OCI-LY3 (cell line): ENCODE results near the gene SLC35D3.
"Not testable (repeated sequence)": the region's sequence is repeated elsewhere in the genome, so short reads cannot be mapped to it uniquely, and the experiment has no call there.

Experiments used
- H2AFZ ChIP-seq: fragments of 200-600, 300-600 bp; shearing (Covaris generic); 2 replicates; pipeline ENCODE4 v1.6.0; 2014; ENCODE audit warnings: antibody characterized with exemption, low read depth, low read length
- H3K27ac ChIP-seq: fragments of 200-600, 300-600 bp; sonication (generic); 2 replicates; pipeline ENCODE4 v1.5.1; 2014; ENCODE audit warnings: mild to moderate bottlenecking, low read length, moderate library complexity, mixed read lengths
- H3K27me3 ChIP-seq: fragments of 200-600, 300-600 bp; sonication (generic); 2 replicates; pipeline ENCODE4 v1.6.1; 2014; ENCODE audit warnings: low read depth, low read length, mixed read lengths
- H3K36me3 ChIP-seq: fragments of 200-600, 300-600 bp; sonication (generic); replicated peaks from 2 replicates; pipeline ENCODE3; 2014; ENCODE audit warnings: low read depth, low read length, mixed read lengths
- H3K4me1 ChIP-seq: fragments of 300-600, 200-600 bp; sonication (generic); 2 replicates; pipeline ENCODE4 v1.6.1; 2014; ENCODE audit warnings: low read length, mixed read lengths
- H3K4me2 ChIP-seq: fragments of 200-600, 300-600 bp; sonication (generic); 2 replicates; pipeline ENCODE4 v1.6.1; 2014; ENCODE audit warnings: low read length, mixed read lengths
- H3K4me3 ChIP-seq: fragments of 300-600, 200-600 bp; sonication (generic); 2 replicates; pipeline ENCODE4 v1.5.1; 2014; ENCODE audit warnings: antibody characterized with exemption, mild to moderate bottlenecking, low read length, moderate library complexity
- H3K79me2 ChIP-seq: fragments of 300-600, 200-600 bp; shearing (Covaris generic); 2 replicates; pipeline ENCODE4 v1.6.1; 2014; ENCODE audit warnings: mild to moderate bottlenecking, low read length, mixed read lengths
- H3K9ac ChIP-seq: fragments of 300-600, 200-600 bp; shearing (Covaris generic); 2 replicates; pipeline ENCODE4 v1.6.0; 2014; ENCODE audit warnings: mild to moderate bottlenecking, low read length, moderate library complexity
- H3K9me3 ChIP-seq: fragments of 200-600, 300-600 bp; shearing (Covaris generic); 2 replicates; pipeline ENCODE4 v1.6.1; 2014; ENCODE audit warnings: low read length, mixed read lengths; ENCODE audit not compliant: insufficient read depth
- H4K20me1 ChIP-seq: fragments of 200-600, 300-600 bp; sonication (generic); 2 replicates; pipeline ENCODE4 v1.6.1; 2016; ENCODE audit warnings: low read length, mixed read lengths; ENCODE audit not compliant: insufficient read depth
- EZH2phosphoT487 ChIP-seq: fragments of 200-600 bp; shearing (Covaris generic); IDR thresholded peaks from 2 replicates; pipeline ENCODE4 v1.6.1; 2018; ENCODE audit warnings: antibody characterized with exemption, mixed run types, low read depth
- TF ChIP-seq, protein P1 (sequence below): fragments of 200-600, 300-600 bp; sonication (generic); IDR thresholded peaks from 2 replicates; pipeline ENCODE4 v1.5.1; 2014; ENCODE audit warnings: antibody characterized with exemption, low read length, low read depth

Gene SLC35D3

DNA sequence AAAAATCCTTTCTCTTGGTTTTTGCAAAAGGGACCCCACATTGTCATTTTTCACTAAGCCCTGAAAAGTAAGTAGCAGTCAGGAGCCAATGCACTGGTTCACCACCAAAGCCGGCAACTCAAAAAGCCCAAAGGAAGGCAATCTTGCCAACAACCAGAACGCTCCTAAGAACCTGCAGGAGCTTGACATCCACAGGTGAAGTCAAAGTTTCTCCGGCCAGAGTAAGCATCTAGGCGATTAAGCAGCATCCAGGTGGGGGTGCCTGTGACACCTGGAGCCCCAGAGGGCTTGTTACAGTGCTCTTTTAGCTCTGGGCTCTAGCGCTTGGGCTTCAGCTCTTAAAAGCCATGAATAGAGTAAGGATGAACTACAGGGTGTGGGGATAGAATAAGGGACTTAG is 36.1 kb downstream of the SLC35D3 start:
- H3K36me3 ChIP-seq = no peaks in the 10 kb centered on the region
- H3K4me2 ChIP-seq = no peak overlapping the region
- no peak overlapping the region for H3K9ac ChIP-seq
- H3K27me3 ChIP-seq = no peaks in the 10 kb centered on the region
- TF ChIP-seq EZH2phosphoT487 = no peak
- TF ChIP-seq, protein P1, sequence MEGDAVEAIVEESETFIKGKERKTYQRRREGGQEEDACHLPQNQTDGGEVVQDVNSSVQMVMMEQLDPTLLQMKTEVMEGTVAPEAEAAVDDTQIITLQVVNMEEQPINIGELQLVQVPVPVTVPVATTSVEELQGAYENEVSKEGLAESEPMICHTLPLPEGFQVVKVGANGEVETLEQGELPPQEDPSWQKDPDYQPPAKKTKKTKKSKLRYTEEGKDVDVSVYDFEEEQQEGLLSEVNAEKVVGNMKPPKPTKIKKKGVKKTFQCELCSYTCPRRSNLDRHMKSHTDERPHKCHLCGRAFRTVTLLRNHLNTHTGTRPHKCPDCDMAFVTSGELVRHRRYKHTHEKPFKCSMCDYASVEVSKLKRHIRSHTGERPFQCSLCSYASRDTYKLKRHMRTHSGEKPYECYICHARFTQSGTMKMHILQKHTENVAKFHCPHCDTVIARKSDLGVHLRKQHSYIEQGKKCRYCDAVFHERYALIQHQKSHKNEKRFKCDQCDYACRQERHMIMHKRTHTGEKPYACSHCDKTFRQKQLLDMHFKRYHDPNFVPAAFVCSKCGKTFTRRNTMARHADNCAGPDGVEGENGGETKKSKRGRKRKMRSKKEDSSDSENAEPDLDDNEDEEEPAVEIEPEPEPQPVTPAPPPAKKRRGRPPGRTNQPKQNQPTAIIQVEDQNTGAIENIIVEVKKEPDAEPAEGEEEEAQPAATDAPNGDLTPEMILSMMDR = no peak
- no peak overlapping the region for H3K27ac ChIP-seq
- no peaks in the 10 kb centered on the region for H4K20me1 ChIP-seq
- H3K4me1 ChIP-seq = peaks cover 12% of the 10 kb centered on the region
- no peaks in the 10 kb centered on the region for H3K9me3 ChIP-seq
- H3K79me2 ChIP-seq = no peaks in the 10 kb centered on the region
- no peak overlapping the region for H2AFZ ChIP-seq
- H3K4me3 ChIP-seq = no peak overlapping the region

DNA sequence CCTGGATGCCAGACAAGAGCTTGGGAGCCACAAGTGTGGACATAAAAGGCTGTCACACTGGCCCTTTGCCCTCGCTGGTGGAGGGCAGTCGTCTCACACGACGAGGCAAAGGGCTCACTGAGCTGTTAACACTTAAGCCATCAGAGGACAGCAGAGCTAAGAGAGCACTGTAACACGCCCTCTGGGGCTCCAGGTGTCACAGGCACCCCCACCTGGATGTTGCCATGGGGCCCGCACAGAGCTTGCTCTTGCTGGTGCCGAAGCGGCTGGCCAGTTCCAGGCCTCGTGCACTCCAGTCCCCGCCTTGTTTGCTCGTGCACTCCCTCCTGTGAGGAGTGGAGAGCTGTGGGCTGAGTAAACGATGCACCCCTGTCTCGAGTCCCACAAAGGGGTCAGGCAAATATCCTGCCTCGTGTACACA is 37.4 kb downstream of the SLC35D3 start:
- Histone ChIP-seq H3K4me2 (no peak overlapping the region), H3K4me3 (no peak overlapping the region), H3K9me3 (no peaks in the 10 kb centered on the region), H3K9ac (no peak overlapping the region), H2AFZ (no peak overlapping the region), H3K27me3 (no peaks in the 10 kb centered on the region), H3K36me3 (no peaks in the 10 kb centered on the region), H4K20me1 (no peaks in the 10 kb centered on the region), H3K4me1 (peaks cover 12% of the 10 kb centered on the region), H3K27ac (no peak overlapping the region), H3K79me2 (no peaks in the 10 kb centered on the region)
- no peak for TF ChIP-seq EZH2phosphoT487
- TF ChIP-seq, protein P1 = no peak

DNA sequence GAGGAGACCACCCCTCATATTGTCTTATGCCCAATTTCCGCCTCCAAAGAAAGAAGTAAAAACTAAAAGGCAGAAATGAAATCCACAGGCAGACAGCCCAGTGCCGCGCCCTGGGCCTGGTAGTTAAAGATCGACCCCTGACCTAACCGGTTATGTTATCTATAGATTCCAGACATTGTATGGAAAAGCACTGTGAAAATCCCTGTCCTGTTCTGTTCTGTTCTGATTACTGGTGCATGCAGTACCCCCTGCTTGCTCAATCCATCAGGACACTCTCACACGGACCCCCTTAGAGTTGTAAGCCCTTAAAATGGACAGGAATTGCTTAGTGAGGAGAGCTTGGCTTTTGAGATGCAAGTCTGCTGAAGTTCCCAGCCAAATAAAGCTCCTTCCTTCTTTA is 37.8 kb downstream of the SLC35D3 start:
- not testable (repeated sequence) for H3K9ac ChIP-seq, H3K4me3 ChIP-seq, H3K79me2 ChIP-seq, H3K36me3 ChIP-seq, H4K20me1 ChIP-seq, H3K9me3 ChIP-seq, H3K27me3 ChIP-seq, H2AFZ ChIP-seq, H3K4me1 ChIP-seq, H3K4me2 ChIP-seq, H3K27ac ChIP-seq

DNA sequence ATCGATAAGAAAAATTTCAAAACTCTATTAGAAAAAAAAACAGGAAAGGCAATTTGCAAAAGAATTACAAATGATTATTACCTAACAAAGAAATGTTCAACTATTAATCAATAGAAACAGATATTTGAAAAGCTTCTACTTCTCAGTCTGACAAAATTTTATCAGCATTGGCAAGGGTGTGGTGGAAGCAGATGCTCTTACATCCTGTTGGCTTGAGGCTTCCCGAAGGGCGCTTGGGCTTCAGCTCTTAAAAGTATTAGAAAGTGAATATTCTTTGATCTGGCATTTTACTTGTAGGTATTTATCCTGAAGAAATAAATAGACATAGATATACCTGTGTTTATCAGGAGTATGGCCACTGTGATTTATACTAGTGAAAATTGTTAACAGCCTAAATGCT is 38.7 kb downstream of the SLC35D3 start:
- Histone ChIP-seq H3K36me3 (no peaks in the 10 kb centered on the region), H4K20me1 (no peaks in the 10 kb centered on the region), H3K4me2 (no peak overlapping the region), H3K27ac (no peak overlapping the region), H3K9me3 (no peaks in the 10 kb centered on the region), H3K4me1 (peaks cover under 1% of the 10 kb centered on the region), H3K4me3 (no peak overlapping the region), H3K27me3 (no peaks in the 10 kb centered on the region), H3K79me2 (no peaks in the 10 kb centered on the region), H3K9ac (no peak overlapping the region), H2AFZ (no peak overlapping the region)
- no peak for TF ChIP-seq EZH2phosphoT487
- TF ChIP-seq, protein P1 = no peak

DNA sequence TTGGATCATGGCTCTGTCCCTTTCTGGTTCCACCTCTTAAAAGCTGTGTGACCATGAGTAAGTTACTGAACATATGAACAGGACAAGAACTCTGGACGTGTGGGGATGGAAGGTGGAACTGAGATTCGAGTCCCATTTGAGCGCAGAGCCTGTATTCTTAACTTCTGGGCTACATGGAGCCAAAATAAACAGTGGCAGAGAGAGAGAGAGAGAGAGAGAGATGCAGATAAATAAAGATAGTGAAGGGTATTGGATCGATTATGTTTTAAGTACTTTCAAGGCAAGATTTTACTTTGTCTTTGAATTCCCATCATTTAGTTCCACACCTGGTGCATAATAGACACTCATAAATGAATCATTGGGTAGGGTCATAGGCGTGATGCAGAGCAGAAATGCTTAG is 39.7 kb downstream of the SLC35D3 start:
- TF ChIP-seq, protein P1 = no peak
- TF ChIP-seq EZH2phosphoT487 = no peak
- no peaks in the 10 kb centered on the region for H3K79me2 ChIP-seq
- H3K9ac ChIP-seq = no peak overlapping the region
- H3K27ac ChIP-seq = no peak overlapping the region
- no peaks in the 10 kb centered on the region for H3K36me3 ChIP-seq
- H3K4me2 ChIP-seq = no peak overlapping the region
- no peaks in the 10 kb centered on the region for H4K20me1 ChIP-seq
- no peak overlapping the region for H3K4me3 ChIP-seq
- no peaks in the 10 kb centered on the region for H3K4me1 ChIP-seq
- no peaks in the 10 kb centered on the region for H3K27me3 ChIP-seq
- no peak overlapping the region for H2AFZ ChIP-seq
- H3K9me3 ChIP-seq = no peaks in the 10 kb centered on the region
